Lower leg skin (tissue), 4 donors: ENCODE measurements around the gene RAP1GAP. TPM values are rescaled to one million over a fixed set of nuclear protein-coding genes. Genes with fewer than 3 reads are reported as not detected.
"Not testable (repeated sequence)": the region's sequence is repeated elsewhere in the genome, so short reads cannot be mapped to it uniquely, and the experiment has no call there.

Experiments
- DNase-seq, 2 donors: peaks; one replicate each; pipeline ENCODE4 v3.0.0-alpha.2; 2019; ENCODE audit warnings: low spot score in 2 of 2
- H3K4me3 ChIP-seq: fragments of 200-600 bp; sonication (generic); 2 replicates; pipeline ENCODE4 v1.5.1; 2017; ENCODE audit warnings: mild to moderate bottlenecking, low read depth; ENCODE audit not compliant: poor library complexity, severe bottlenecking
- POLR2A ChIP-seq, 2 donors: fragments of 450-650 bp; IDR thresholded peaks; one replicate each; pipeline ENCODE4 v1.6.1; 2016 to 2017; ENCODE audit warnings: antibody characterized with exemption in 2 of 2, mild to moderate bottlenecking in 1 of 2, moderate library complexity in 1 of 2
- WGBS, 2 donors: methylation state at CpG; one replicate each; pipeline ENCODE4 v1.1.5; 2018; 5-methylcytosine and 5-hydroxymethylcytosine counted together
- intact Hi-C: fragments of 100-400 bp; cut with DNase I; formaldehyde crosslinking; loops from one replicate; pipeline ENCODE4 v1.15.0; 2023; ENCODE audit warnings: low total_unique reads
- total RNA-seq, 4 donors: library from RNA; depleted of rRNA; stranded (reverse); fragments of >200 nt; gene quantifications; one replicate each; pipeline ENCODE4 v1.1.0, GENCODE V29; 2016
- TF ChIP-seq, protein P1 (sequence below), 3 donors: fragments of 450-650 bp; IDR thresholded peaks; one replicate each; pipeline ENCODE4 v1.5.1; 2016; ENCODE audit warnings: antibody characterized with exemption in 3 of 3, mild to moderate bottlenecking in 3 of 3, moderate library complexity in 2 of 3

RAP1GAP gene
- total RNA-seq, 4 donors from 2014 or later: 1.3 to 4.0 (median 2.6) TPM

DNA sequence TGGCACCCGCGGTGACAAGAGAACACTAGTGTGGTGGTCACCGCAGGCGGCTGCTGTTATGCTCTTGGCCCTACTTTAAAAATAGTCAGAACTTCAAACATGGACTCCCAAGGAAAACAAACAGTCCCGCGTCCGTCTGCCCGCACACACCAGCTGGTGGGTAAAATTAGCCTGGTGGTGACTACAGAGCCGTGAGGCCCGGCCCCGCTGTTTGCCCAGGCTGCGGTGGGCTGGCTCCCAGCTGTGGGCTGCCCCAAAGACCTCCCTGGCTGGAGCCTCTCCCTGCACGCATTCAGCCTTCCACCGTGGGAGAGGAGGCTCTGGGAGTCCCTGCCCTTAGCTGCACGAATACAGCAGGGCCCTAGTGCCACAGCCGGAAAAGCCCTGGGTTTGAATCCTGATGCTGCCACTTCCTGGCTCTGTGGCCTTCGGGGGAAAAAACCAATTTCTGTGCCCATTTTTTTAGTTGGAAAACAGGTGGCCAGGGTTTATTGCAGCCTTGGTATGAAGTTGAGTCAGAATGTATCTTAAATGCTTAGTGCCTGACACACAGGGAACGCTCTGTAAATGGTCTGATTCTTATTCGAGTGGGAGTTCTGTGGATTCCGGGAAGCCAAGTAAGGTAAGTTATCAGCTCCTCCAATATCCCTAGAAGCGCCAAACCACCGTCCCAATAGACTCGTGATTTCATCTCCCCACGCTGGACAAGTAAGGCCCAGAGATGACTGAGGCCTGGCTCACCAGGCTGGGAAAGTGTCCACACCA, 101.7 kb downstream of the RAP1GAP start:
- no peak overlapping the region for H3K4me3 ChIP-seq
- TF ChIP-seq, protein P1, sequence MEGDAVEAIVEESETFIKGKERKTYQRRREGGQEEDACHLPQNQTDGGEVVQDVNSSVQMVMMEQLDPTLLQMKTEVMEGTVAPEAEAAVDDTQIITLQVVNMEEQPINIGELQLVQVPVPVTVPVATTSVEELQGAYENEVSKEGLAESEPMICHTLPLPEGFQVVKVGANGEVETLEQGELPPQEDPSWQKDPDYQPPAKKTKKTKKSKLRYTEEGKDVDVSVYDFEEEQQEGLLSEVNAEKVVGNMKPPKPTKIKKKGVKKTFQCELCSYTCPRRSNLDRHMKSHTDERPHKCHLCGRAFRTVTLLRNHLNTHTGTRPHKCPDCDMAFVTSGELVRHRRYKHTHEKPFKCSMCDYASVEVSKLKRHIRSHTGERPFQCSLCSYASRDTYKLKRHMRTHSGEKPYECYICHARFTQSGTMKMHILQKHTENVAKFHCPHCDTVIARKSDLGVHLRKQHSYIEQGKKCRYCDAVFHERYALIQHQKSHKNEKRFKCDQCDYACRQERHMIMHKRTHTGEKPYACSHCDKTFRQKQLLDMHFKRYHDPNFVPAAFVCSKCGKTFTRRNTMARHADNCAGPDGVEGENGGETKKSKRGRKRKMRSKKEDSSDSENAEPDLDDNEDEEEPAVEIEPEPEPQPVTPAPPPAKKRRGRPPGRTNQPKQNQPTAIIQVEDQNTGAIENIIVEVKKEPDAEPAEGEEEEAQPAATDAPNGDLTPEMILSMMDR (IDR thresholded peaks at IDR 0.05): no peak
- TF ChIP-seq POLR2A (IDR thresholded peaks at IDR 0.05): no peak
- WGBS, 2 donors: 85 to 94% methylated on average over 24 of the region's 24 CpGs

DNA sequence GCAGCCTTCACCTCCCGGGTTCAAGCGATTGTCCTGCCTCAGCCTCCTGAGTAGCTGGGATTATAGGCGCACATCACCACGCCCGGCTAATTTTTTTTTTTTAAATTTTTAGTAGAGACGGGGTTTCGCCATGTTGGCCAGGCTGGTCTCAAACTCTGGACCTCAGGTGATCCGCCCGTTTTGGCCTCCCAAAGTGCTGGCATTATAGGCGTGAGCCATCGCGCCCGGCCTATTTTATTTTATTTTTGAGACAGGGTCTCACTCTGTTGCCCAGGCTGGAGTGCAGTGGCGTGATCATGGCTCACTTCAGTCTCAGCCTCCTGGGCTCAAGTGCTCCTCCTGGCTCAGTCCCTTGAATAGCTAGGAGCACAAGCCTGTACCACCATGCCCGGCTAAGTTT, 102.8 kb downstream of the RAP1GAP start:
- DNase-seq, intact Hi-C loops, H3K4me3 ChIP-seq: not testable (repeated sequence)
- WGBS, 2 donors: 94 to 96% methylated on average over 15 of the region's 15 CpGs

More for the DNA sequence above, 101.7 kb downstream of the RAP1GAP start:
- DNase-seq: no peak
- intact Hi-C loops: no loop called here

DNA sequence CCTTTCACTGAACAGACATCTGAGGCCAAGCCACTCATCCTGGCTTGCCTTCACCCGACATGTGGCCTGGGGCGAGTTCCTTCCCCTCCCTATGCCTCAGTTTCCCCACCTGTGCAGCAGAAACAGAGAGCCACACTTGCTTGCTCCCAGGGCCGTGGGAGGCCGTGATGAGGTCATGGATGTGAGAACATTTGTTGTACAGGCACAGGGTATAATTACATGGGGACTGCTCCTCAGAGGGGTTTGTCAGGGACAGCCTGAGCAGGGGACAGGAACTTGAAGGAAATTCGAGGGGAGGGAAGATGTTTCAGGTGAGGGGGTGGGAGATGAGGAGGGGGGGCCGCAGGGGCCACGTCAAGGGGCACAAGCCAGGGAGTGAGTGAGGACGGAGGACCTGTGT, 103.9 kb downstream of the RAP1GAP start:
- intact Hi-C loops: no loop called here
- TF ChIP-seq, protein P1 (IDR thresholded peaks at IDR 0.05): no peak
- TF ChIP-seq POLR2A (IDR thresholded peaks at IDR 0.05): no peak
- DNase-seq: no peak
- no peak overlapping the region for H3K4me3 ChIP-seq
- 52 to 61% methylated on average over 8 of the region's 8 CpGs for WGBS, 2 donors

DNA sequence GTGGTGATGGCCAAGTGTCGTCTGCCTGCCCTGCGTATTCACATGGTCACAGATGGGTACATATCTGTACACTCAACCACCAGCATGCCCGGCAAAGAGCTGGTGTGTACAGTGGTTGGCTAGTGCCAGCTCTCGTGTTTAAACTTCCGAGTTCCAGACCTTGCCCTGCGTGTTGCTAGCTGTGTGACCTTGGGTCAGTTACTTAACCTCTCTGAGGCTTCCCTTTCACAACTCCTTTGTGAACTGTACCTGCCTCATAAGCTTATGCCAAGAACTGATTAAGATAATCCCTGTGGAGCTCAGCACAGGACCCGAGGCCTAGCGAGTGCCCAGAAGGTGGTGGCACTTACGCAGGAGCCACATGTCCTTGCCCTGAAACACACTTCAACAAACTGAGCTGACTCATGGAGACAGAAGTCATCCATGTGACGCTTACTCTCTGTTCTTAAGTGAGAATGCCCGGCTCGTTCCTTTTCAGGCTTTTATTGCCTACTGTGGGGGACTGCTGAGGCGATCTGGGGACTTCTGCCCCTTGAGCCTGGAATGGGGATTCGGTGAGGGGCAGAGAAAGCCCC, 104.5 kb downstream of the RAP1GAP start:
- no peak overlapping the region for H3K4me3 ChIP-seq
- 83 to 84% methylated on average over 14 of the region's 14 CpGs for WGBS, 2 donors
- no peak for DNase-seq
- intact Hi-C loops: no loop called here
- TF ChIP-seq POLR2A (IDR thresholded peaks at IDR 0.05): no peak
- TF ChIP-seq, protein P1 (IDR thresholded peaks at IDR 0.05): no peak

DNA sequence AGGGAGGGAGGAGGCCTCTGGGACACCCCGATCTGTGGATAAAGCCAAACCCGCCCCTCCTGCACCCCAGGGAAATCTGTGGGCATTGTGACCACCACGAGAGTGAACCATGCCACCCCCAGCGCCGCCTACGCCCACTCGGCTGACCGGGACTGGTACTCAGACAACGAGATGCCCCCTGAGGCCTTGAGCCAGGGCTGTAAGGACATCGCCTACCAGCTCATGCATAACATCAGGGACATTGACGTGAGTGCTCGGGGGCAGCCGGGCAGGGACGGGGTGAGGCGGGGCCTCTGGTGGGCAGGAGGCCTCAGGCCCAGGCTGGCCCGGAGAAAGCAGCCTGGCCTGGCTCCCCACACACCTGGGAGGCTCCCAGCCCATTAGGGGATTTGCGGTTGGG, 105.2 kb downstream of the RAP1GAP start:
- no peak overlapping the region for H3K4me3 ChIP-seq
- intact Hi-C loops: no loop called here
- DNase-seq: no peak
- TF ChIP-seq POLR2A (IDR thresholded peaks at IDR 0.05): no peak
- TF ChIP-seq, protein P1 (IDR thresholded peaks at IDR 0.05): no peak
- WGBS, 2 donors: 84 to 87% methylated on average over 9 to 12 of the region's 17 CpGs

DNA sequence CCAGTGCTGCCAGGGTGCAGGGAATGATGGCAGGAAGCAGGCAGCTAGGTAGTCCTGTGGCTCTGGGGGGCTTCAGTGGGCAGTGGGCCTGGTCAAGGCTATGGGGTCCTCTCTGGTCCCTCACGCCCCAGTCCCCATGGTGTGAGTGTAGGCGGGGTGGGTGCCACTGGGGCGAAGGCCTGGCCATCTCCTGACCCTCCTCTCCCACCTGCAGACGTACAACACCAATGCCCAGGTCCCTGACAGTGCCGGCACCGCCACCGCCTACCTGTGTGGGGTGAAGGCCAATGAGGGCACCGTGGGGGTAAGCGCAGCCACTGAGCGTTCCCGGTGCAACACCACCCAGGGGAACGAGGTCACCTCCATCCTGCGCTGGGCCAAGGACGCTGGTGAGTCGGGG, 106.3 kb downstream of the RAP1GAP start:
- WGBS, 2 donors: 94% methylated on average over 15 of the region's 15 CpGs
- intact Hi-C loops: no loop called here
- no peak overlapping the region for H3K4me3 ChIP-seq
- no peak for DNase-seq
- TF ChIP-seq, protein P1 (IDR thresholded peaks at IDR 0.05): no peak
- TF ChIP-seq POLR2A (IDR thresholded peaks at IDR 0.05): no peak
